Neural progenitor cell (in vitro differentiated cells): ENCODE data around the gene INA.
A peak's percentile ranks its signal among the peaks of the same experiment; 100 is the strongest.

ENCODE experiments used
- CTCF ChIP-seq: fragments of 200-600 bp; sonication (generic); IDR thresholded peaks from 2 replicates; pipeline ENCODE4 v1.5.1; 2017; ENCODE audit warnings: antibody characterized with exemption, mild to moderate bottlenecking
- EZH2 ChIP-seq: fragments of 200-600 bp; sonication (generic); IDR thresholded peaks from 2 replicates; pipeline ENCODE4 v1.6.1; 2017; ENCODE audit warnings: antibody characterized with exemption, mild to moderate bottlenecking, moderate library complexity
- EZH2phosphoT487 ChIP-seq: fragments of 200-600 bp; sonication (generic); IDR thresholded peaks from 2 replicates; pipeline ENCODE4 v1.6.1; 2017; ENCODE audit warnings: antibody characterized with exemption

- TF ChIP-seq CTCF (no peak), EZH2phosphoT487 (no peak), EZH2 (peak; percentile 43)
Measured at GRCh38 chr10:103281753-103282152, 4.8 kb downstream of the INA start.
